Activated T-cell treated with anti-CD3 and anti-CD28 coated beads, Interleukin-2, amount 50 U/mL, for 48 hours (primary cell): ENCODE results near the gene BRIP1.
"Not testable (repeated sequence)": the region's sequence is repeated elsewhere in the genome, so short reads cannot be mapped to it uniquely, and the experiment has no call there.

Experiments used
- DNase-seq, 2 experiments: peaks; one replicate each; pipeline ENCODE4 v3.0.0-alpha.2; 2020

Gene BRIP1

GRCh38 chr17:61826866-61827265, 36.5 kb downstream of the BRIP1 start:
- DNase-seq: not testable (repeated sequence)

- DNase-seq: not testable (repeated sequence)
These were observed 37.1 kb downstream of the BRIP1 start for GRCh38 chr17:61826198-61826597.

DNA sequence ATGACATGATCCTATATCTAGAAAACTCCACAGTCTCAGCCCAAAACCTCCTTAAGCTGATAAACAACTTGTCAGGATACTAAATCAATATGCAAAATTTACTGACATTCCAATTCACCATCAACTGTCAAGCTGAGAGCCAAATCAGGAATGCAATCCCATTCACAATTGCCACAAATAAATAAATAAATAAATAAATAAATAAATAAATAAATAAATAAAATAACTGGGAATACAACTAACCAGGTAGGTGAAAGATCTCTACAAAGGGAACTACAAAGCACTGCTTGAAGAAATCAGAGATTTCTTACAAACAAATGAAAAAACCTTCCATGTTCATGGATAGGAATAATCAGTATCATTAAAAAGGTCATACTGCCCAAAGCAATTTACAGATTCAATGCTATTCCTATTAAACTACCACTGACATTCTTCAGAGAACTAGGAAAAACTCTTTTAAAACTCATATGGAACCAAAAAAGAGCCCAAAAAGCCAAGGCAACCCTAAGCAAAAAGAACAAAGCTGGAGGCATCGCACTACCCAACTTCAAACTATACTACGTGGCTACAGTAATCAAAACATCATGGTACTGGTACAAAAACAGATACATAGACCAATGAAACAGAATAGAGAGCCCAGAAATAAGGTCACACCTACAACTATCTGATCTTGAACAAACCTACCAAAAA, 37.7 kb downstream of the BRIP1 start:
- DNase-seq: no peak

GRCh38 chr17:61822326-61823285, 40.7 kb downstream of the BRIP1 start:
- DNase-seq: no peak

- no peak for DNase-seq
These were observed 41.7 kb downstream of the BRIP1 start for GRCh38 chr17:61821655-61822054.

GRCh38 chr17:61819265-61819664, 44.1 kb downstream of the BRIP1 start:
- not testable (repeated sequence) for DNase-seq

- DNase-seq: no peak
These were observed 45.1 kb downstream of the BRIP1 start for GRCh38 chr17:61818225-61818624.

- no peak for DNase-seq
These were observed 45.9 kb downstream of the BRIP1 start for GRCh38 chr17:61817452-61817851.

GRCh38 chr17:61816538-61816937, 46.8 kb downstream of the BRIP1 start:
- no peak for DNase-seq

GRCh38 chr17:61815863-61816503, 47.3 kb downstream of the BRIP1 start:
- no peak for DNase-seq

DNA sequence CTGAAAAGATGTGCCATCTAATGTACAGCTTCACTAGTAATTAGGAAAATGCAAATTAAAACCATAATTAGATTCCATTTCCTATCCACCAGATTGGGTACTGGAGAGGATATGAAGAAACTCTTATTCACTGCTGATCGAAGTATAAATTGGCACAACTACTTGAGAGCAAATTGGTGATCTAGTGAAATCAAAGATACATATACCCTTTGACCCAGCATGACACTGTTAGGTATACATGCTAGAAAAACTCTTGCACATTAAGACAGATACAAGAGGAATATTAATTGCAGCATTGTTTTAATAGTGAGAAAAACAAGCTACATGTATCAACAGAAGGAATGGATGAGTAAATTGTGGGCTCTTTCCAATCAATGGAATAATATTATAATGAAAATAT, 48.8 kb downstream of the BRIP1 start:
- DNase-seq: no peak

DNA sequence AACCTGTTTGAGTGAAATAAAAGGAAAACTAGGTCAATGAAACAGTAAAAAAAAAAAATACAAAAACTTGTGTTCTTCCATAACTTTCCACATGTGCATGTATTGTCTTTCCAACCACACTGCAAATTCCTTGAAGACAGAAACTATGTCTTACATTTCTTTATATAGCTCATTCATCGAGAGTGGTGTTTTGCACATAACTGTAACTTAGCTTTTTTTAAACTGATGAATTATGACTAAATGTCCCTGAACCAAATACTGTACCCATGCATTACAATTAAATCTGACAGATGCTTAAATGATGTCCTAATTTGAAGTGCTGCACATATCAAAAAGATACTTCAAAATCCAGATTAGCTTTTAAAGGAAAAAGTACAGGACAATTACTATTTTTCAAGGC, 50.1 kb downstream of the BRIP1 start:
- no peak for DNase-seq

DNA sequence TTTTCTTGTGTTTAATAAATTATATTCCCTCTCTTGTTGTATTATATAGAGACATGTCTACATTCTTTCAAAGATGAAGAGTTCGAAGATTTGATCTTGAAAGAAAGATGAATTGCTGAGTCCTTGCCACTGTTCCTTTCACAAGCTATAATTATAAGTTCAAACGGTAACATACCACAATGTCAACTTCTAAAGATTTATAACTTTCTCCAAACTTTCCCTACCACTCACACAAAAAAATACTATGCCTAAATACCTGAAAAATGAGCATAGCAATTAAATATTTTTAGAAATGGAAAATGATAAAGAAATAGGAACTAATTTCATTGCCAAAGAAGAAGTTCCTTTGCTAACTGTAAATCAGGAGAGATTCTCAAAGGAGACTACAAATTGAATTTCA, 50.6 kb downstream of the BRIP1 start:
- no peak for DNase-seq

- no peak for DNase-seq
These were observed 53.4 kb downstream of the BRIP1 start for GRCh38 chr17:61809816-61810392.

GRCh38 chr17:61808442-61808841, 54.9 kb downstream of the BRIP1 start:
- DNase-seq: no peak

- DNase-seq: no peak
These were observed 56.4 kb downstream of the BRIP1 start for GRCh38 chr17:61806936-61807335.

GRCh38 chr17:61806081-61806828, 57.1 kb downstream of the BRIP1 start:
- no peak for DNase-seq

DNA sequence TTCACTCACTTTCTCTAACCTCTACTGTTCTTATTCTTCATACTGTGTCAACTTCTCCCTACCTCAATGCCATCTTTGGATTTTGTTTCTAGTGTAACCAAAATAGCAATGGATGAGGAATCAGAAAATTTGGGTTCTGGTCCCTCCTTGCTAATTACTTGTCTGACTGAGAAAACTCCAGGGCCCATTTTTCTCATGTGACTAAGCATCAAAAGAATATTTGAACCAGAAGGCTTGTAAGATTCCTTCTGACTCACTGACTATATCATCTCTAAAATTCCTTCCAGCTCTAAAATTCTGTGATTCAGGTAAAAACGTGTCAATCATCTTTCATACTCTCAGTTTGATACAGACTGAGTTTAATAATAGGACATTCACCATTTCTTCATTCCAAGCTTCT, 57.9 kb downstream of the BRIP1 start:
- DNase-seq: no peak

DNA sequence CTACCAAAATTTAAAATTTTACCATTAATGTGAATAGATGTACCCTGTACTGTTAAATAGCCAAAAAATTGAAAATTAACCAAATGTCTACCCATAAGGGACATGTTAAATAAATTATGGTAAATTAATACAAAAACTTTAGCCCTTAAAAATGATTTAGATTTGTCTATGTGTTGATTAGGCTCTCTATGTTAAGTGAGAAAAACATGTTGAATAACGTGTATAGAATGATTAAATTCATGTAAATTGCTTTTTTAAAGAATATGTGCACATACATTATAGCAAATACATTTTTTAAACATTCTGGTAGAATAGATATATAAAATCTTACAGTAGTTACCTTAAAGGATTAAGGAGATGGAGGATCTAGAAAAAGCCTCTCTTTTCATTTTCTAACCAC, 59.5 kb downstream of the BRIP1 start:
- DNase-seq: no peak

GRCh38 chr17:61803216-61803615, 60.1 kb downstream of the BRIP1 start:
- DNase-seq: no peak

DNA sequence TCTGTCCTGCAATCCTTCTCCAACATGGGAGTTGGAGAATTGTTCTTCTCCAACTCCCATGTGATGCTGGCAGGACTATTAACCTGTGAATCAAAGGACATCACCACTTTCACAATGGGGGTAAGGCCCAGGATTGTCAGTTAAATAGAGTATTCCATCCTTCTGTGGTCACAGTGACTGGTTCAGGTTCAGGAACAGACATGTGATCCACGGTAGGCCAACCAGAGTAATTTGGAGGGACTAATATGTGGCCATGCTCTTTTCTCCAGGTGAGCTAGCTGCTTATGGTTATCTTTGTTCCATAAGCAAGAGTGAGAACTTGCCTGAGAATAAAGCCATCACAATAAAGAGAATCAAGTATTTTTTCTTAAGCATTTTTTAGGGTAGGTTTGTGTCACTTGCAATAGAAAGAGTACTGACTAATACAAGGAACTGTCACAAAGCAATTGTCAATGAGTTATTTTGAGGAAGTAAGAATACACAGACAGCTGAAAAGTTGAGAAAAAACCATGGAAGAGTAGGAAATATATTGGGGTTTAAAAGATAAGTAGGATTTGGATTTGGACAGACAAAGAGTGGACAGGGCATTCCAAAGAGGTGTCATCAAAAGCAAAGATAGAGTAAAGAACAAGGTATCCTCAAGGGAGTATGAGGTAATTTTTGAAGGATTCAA, 63.4 kb downstream of the BRIP1 start:
- DNase-seq: no peak

DNA sequence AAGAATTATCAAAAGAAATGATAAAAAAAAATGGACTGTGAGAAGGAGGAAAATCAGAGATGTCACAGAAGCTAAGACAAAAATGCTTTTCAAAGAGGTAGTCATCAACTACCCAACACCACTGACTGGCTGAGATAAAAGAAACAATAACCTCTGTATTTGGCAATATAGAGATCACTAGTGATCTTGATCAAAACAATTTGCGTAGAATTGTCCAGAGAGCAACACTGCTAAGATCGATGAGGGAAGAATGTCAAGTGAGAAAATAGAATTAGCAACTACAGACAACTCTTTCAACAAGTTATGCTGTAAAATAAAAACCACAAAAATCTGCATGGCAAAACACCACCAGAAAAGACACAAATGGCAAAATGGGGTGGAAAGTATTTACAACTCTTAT, 66.0 kb downstream of the BRIP1 start:
- DNase-seq: no peak
